Mucosa of descending colon (tissue), 3 donors: ENCODE data around the gene RNFT2. TPM values are rescaled to one million over a fixed set of nuclear protein-coding genes. Genes with fewer than 3 reads are reported as not detected.

ENCODE experiments used
- ATAC-seq: fragments of 200-7000 bp; cut with Tn5 transposase; one replicate; pipeline ENCODE4 v1.9.1; 2020; ENCODE audit warnings: mild to moderate bottlenecking, moderate library complexity
- DNase-seq, 3 donors: peaks; one replicate each; pipeline ENCODE4 v3.0.0-alpha.2; 2020
- H3K36me3 ChIP-seq: fragments of 200-600 bp; one replicate; pipeline ENCODE4 v1.8.0; 2021; ENCODE audit warnings: low read depth, mild to moderate bottlenecking
- H3K4me1 ChIP-seq: fragments of 200-600 bp; one replicate; pipeline ENCODE4 v1.8.0; 2021; ENCODE audit warnings: low read depth, mild to moderate bottlenecking
- H3K4me3 ChIP-seq: fragments of 200-600 bp; one replicate; pipeline ENCODE4 v1.8.0; 2021; ENCODE audit warnings: mild to moderate bottlenecking
- H3K9me3 ChIP-seq: fragments of 200-600 bp; one replicate; pipeline ENCODE4 v1.8.0; 2021; ENCODE audit warnings: mild to moderate bottlenecking
- CTCF ChIP-seq: fragments of 200-600 bp; IDR thresholded peaks from one replicate; pipeline ENCODE4 v1.8.0; 2022; ENCODE audit warnings: antibody characterized with exemption, mild to moderate bottlenecking
- intact Hi-C, 2 donors: fragments of 100-400 bp; cut with DNase I in 1 of 2; cut with micrococcal nuclease in 1 of 2; formaldehyde crosslinking; loops; one replicate each; pipeline versions ENCODE4 v1.11.0 to v1.11.1; 2022; cut with DNase I, micrococcal nuclease
- total RNA-seq, 3 donors: library from RNA; stranded (reverse); fragmentation: NEBNext Ultra II Directional in 2 of 3; extraction: Animal tissue kit (Norgen Biotek cat#: 25700) in 2 of 3; gene quantifications; one replicate each; pipeline versions ENCODE4 v1.2.1 to v1.2.4, GENCODE V29; 2021 to 2023
- donor health status: DM: no; HTN: no; CAD: no; lungs with moderate emphysema.
- donor health status: DM: no; HTN: no; CAD: no.
- donor health status: DM: no; HTN: yes; CAD: no.

The RNFT2 gene
- total RNA-seq, 3 donors from 2014 or later, result 2.0 to 3.7 (median 2.1) TPM

GRCh38 chr12:116800918-116801317 is 62.8 kb downstream of the RNFT2 start:
- no peak for ATAC-seq
- no peak for TF ChIP-seq CTCF
- H3K9me3 ChIP-seq, result peaks cover 3% of the 10 kb centered on the region
- H3K4me3 ChIP-seq, result no peak overlapping the region
- H3K4me1 ChIP-seq, result no peaks in the 10 kb centered on the region
- DNase-seq, result no peak
- no peaks in the 10 kb centered on the region for H3K36me3 ChIP-seq
- intact Hi-C loops, result no loop called here

GRCh38 chr12:116802018-116802417 is 63.9 kb downstream of the RNFT2 start:
- intact Hi-C loops, result no loop called here
- no peaks in the 10 kb centered on the region for H3K4me1 ChIP-seq
- H3K36me3 ChIP-seq, result no peaks in the 10 kb centered on the region
- TF ChIP-seq CTCF, result no peak
- ATAC-seq (no peak), DNase-seq (no peak)
- H3K9me3 ChIP-seq, result peaks cover 3% of the 10 kb centered on the region
- H3K4me3 ChIP-seq, result no peak overlapping the region

- TF ChIP-seq CTCF, result no peak
- no peak overlapping the region for H3K4me3 ChIP-seq
- intact Hi-C loops, result no loop called here
- DNase-seq (no peak), ATAC-seq (peak; percentile 58)
- H3K36me3 ChIP-seq, result no peaks in the 10 kb centered on the region
- peaks cover 3% of the 10 kb centered on the region for H3K9me3 ChIP-seq
- H3K4me1 ChIP-seq, result no peaks in the 10 kb centered on the region
Observed at GRCh38 chr12:116803013-116803736, 65.1 kb downstream of the RNFT2 start.

- TF ChIP-seq CTCF, result no peak
Observed at GRCh38 chr12:116804051-116804450, 65.9 kb downstream of the RNFT2 start.

GRCh38 chr12:116806845-116807440 is 68.8 kb downstream of the RNFT2 start:
- intact Hi-C loops, result no loop called here
- Histone ChIP-seq H3K9me3 (no peaks in the 10 kb centered on the region), H3K36me3 (no peaks in the 10 kb centered on the region), H3K4me1 (no peaks in the 10 kb centered on the region), H3K4me3 (no peak overlapping the region)
- no peak for ATAC-seq
- TF ChIP-seq CTCF, result no peak
- DNase-seq, result no peak

More at GRCh38 chr12:116804051-116804450, 65.9 kb downstream of the RNFT2 start:
- Histone ChIP-seq H3K4me3 (no peak overlapping the region), H3K9me3 (peaks cover under 1% of the 10 kb centered on the region), H3K4me1 (no peaks in the 10 kb centered on the region), H3K36me3 (no peaks in the 10 kb centered on the region)
- intact Hi-C loops, result no loop called here
- no peak for DNase-seq
- no peak for ATAC-seq
